Endothelial cell of umbilical vein (primary cell): ENCODE measurements around the gene ARHGAP32. TPM values are rescaled to one million over a fixed set of nuclear protein-coding genes. Genes with fewer than 3 reads are reported as not detected.
"Not testable (repeated sequence)": the region's sequence is repeated elsewhere in the genome, so short reads cannot be mapped to it uniquely, and the experiment has no call there.

Experiments
- BruUV-seq: library from RNA; stranded (reverse); fragments of 400-500 nt; replicated peaks from 2 replicates; lab custom pipeline; 2021; lab: Mats Ljungman, UMichigan
- CTCF ChIA-PET: fragments of 300-600, 350-600 bp; sonication (Branson Sonifier 250); formaldehyde crosslinking; loops from one replicate; lab custom pipeline; 2021; ENCODE audit warnings: antibody characterized with exemption, inconsistent platforms; lab: Charles Lee
- POLR2A ChIA-PET: fragments of 300-600, 350-600 bp; sonication (Branson Sonifier 250); formaldehyde crosslinking; loops from one replicate; lab custom pipeline; 2021; ENCODE audit warnings: antibody characterized with exemption, inconsistent platforms; lab: Charles Lee
- DNase-seq: peaks from one replicate; pipeline ENCODE4 v3.0.0-alpha.2; 2011; ENCODE audit warnings: low read depth, low spot score
- FAIRE-seq: peaks from 2 replicates; lab custom pipeline; 2011; peaks lifted over from hg19 to GRCh38; lab: Jason Lieb, UNC
- H2AFZ ChIP-seq: 2 replicates; pipeline ENCODE4 v1.6.0; 2012; ENCODE audit warnings: low read depth, low read length, control low read depth, inconsistent platforms
- H3K27ac ChIP-seq: 2 replicates; pipeline ENCODE4 v1.5.1; 2011; ENCODE audit warnings: low read depth, mild to moderate bottlenecking, control low read depth, low read length, moderate library complexity; ENCODE audit not compliant: insufficient read depth
- H3K27me3 ChIP-seq, 2 experiments: 2 replicates each; pipeline versions ENCODE4 v1.6.0 to v1.6.1; 2011; ENCODE audit warnings: low read length in 2 of 2, mixed read lengths in 1 of 2; ENCODE audit not compliant: control insufficient read depth in 2 of 2, insufficient read depth in 2 of 2
- H3K36me3 ChIP-seq, 2 experiments: 2 replicates in 1 of 2; 3 replicates in 1 of 2; pipeline ENCODE4 v1.5.1; 2011; ENCODE audit warnings: low read length in 2 of 2, mild to moderate bottlenecking in 1 of 2, moderate library complexity in 1 of 2; ENCODE audit not compliant: control insufficient read depth in 2 of 2, insufficient read depth in 2 of 2; ENCODE audit errors: extremely low read depth in 1 of 2
- H3K4me1 ChIP-seq: 3 replicates; pipeline ENCODE4 v1.5.1; 2011; ENCODE audit warnings: mild to moderate bottlenecking, low read length; ENCODE audit not compliant: control insufficient read depth, insufficient read depth; ENCODE audit errors: extremely low read depth
- H3K4me2 ChIP-seq: 2 replicates; pipeline ENCODE4 v1.6.1; 2011; ENCODE audit warnings: low read length, control low read depth, mixed read lengths; ENCODE audit not compliant: insufficient read depth
- H3K4me3 ChIP-seq, 3 experiments: fragments of 200-600 bp in 1 of 3; sonication (generic), shearing (Covaris generic) in 1 of 3; replicated peaks in 1 of 3; 2 replicates each; pipeline ENCODE4 v1.5.1; 2011 to 2016; ENCODE audit warnings: control low read depth in 3 of 3, low read length in 3 of 3, mild to moderate bottlenecking in 2 of 3, inconsistent platforms in 1 of 3, low read depth in 1 of 3, moderate library complexity in 1 of 3; ENCODE audit not compliant: insufficient read depth in 1 of 3
- H3K79me2 ChIP-seq: 2 replicates; pipeline ENCODE4 v1.6.0; 2012; ENCODE audit warnings: low read length, inconsistent platforms; ENCODE audit not compliant: control insufficient read depth, insufficient read depth
- H3K9ac ChIP-seq: replicated peaks from 2 replicates; pipeline ENCODE3; 2011; ENCODE audit warnings: low read length, control low read depth; ENCODE audit not compliant: insufficient read depth; ENCODE audit errors: extremely low read depth
- H3K9me1 ChIP-seq: replicated peaks from 3 replicates; pipeline ENCODE4 v1.6.0; 2011; ENCODE audit warnings: mild to moderate bottlenecking, low read length; ENCODE audit not compliant: control insufficient read depth, insufficient read depth; ENCODE audit errors: extremely low read depth
- H3K9me3 ChIP-seq: replicated peaks from 2 replicates; pipeline ENCODE4 v1.5.1; 2012; ENCODE audit warnings: low read length, inconsistent platforms; ENCODE audit not compliant: control insufficient read depth, insufficient read depth
- H4K20me1 ChIP-seq: replicated peaks from 2 replicates; pipeline ENCODE3; 2011; ENCODE audit warnings: mild to moderate bottlenecking, low read length; ENCODE audit not compliant: control insufficient read depth, insufficient read depth; ENCODE audit errors: extremely low read depth
- EZH2 ChIP-seq: IDR thresholded peaks from 2 replicates; pipeline ENCODE4 v1.6.1; 2012; ENCODE audit warnings: borderline replicate concordance, low read depth, mild to moderate bottlenecking, moderate library complexity, low read length, inconsistent platforms; ENCODE audit not compliant: severe bottlenecking
- FOS ChIP-seq: IDR thresholded peaks from 2 replicates; pipeline ENCODE4 v1.6.1; 2011; ENCODE audit warnings: mild to moderate bottlenecking, low read length, moderate library complexity, borderline replicate concordance; ENCODE audit not compliant: insufficient read depth
- GATA2 ChIP-seq: IDR thresholded peaks from 2 replicates; pipeline ENCODE4 v1.7.0; 2011; ENCODE audit warnings: low read depth, mild to moderate bottlenecking, moderate library complexity, mixed read lengths, low read length; ENCODE audit not compliant: insufficient read length, insufficient read depth
- JUN ChIP-seq: IDR thresholded peaks from 2 replicates; pipeline ENCODE4 v1.6.1; 2011; ENCODE audit warnings: borderline replicate concordance, low read depth; ENCODE audit not compliant: insufficient read length, insufficient read depth
- MAX ChIP-seq: IDR thresholded peaks from 2 replicates; pipeline ENCODE4 v1.6.1; 2011; ENCODE audit not compliant: insufficient read depth, insufficient read length
- MYC ChIP-seq: IDR thresholded peaks from one replicate; pipeline ENCODE4 v1.6.1; 2011; ENCODE audit warnings: mild to moderate bottlenecking, low read depth, low read length
- POLR2A ChIP-seq: IDR thresholded peaks from 2 replicates; pipeline ENCODE4 v1.6.1; 2012; ENCODE audit warnings: low read depth, mild to moderate bottlenecking, control low read depth, low read length
- POLR2AphosphoS5 ChIP-seq: IDR thresholded peaks from 2 replicates; pipeline ENCODE4 v1.6.1; 2012; ENCODE audit warnings: low read depth, mild to moderate bottlenecking, control low read depth, low read length, moderate library complexity; ENCODE audit not compliant: insufficient read depth
- dilution Hi-C: fragments of 300-500 bp; cut with MboI; formaldehyde crosslinking; loops from one replicate; pipeline ENCODE4 v1.15.0; 2019; ENCODE audit warnings: low sequenced_read_pairs; ENCODE audit not compliant: extremely low pct_ligation_motif_present
- intact Hi-C: fragments of 100-400 bp; cut with micrococcal nuclease; formaldehyde crosslinking; loops from one replicate; pipeline ENCODE4 v1.10.0; 2022
- polyA plus RNA-seq, 4 experiments: library from polyadenylated mRNA; depleted of rRNA in 3 of 4; stranded (reverse) in 3 of 4; unstranded in 1 of 4; fragments of >200 nt; gene quantifications; 2 replicates each; pipeline versions ENCODE4 v1.2.1 to v1.2.3, GENCODE V29; 2011 to 2012; ENCODE audit warnings: missing spikeins in 1 of 4
- total RNA-seq: library from RNA; stranded (reverse); gene quantifications from 2 replicates; pipeline ENCODE4 v1.2.3, GENCODE V29; 2021
- TF ChIP-seq, protein P1 (sequence below), 2 donors: IDR thresholded peaks; 1 replicate in 1 of 2; 2 replicates in 1 of 2; pipeline ENCODE4 v1.5.1; 2011; ENCODE audit warnings: low read length in 2 of 2, mild to moderate bottlenecking in 2 of 2, moderate library complexity in 2 of 2, control low read depth in 1 of 2, inconsistent platforms in 1 of 2, low read depth in 1 of 2; ENCODE audit not compliant: insufficient read depth in 1 of 2; ENCODE audit errors: extremely low read depth in 1 of 2

The ARHGAP32 gene
- total and polyA plus RNA-seq, 2 donors (not counting 3 experiments of a cell fraction or from before 2014, with no cell fraction given): 3.4 to 9.1 TPM

DNA sequence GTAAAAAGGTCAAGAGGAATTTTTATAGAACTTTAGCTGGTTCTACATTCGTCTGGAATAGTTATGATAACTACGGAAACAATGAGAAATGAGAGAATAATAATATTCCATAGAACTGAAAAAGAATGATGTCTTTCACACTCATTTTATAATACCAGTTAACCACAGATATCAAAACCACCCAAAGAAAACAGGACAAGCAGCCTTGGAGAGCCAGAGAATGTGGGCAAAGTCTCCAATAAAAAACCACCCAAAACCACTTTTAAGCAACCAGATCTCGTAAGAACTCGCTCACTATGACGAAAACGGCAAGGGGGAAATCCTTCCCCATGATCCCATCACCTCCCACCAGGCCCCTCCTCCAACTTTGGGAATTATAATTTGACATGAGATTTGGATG lies 60.8 kb downstream of the ARHGAP32 start:
- H3K4me2 ChIP-seq: no peak overlapping the region
- DNase-seq (no peak), FAIRE-seq (no peak)
- no peaks in the 10 kb centered on the region for H3K79me2 ChIP-seq
- BruUV-seq: no TSS peak
- H4K20me1 ChIP-seq: no peaks in the 10 kb centered on the region
- H3K4me3 ChIP-seq: no peak overlapping the region
- no peaks in the 10 kb centered on the region for H3K9me3 ChIP-seq
- POLR2A ChIA-PET: no interaction called here
- dilution Hi-C loops (no loop called here), intact Hi-C loops (no loop called here)
- CTCF ChIA-PET: interaction anchor here (2.7 kb wide), 1 partner anchor 201 kb away, joined by 9 read pairs; no protein-coding TSS in a partner anchor
- H2AFZ ChIP-seq: no peak overlapping the region
- H3K4me1 ChIP-seq: no peaks in the 10 kb centered on the region
- TF ChIP-seq MAX (no peak), EZH2 (no peak), JUN (no peak), MYC (no peak), POLR2AphosphoS5 (no peak), FOS (no peak), GATA2 (no peak), POLR2A (no peak)
- TF ChIP-seq, protein P1, sequence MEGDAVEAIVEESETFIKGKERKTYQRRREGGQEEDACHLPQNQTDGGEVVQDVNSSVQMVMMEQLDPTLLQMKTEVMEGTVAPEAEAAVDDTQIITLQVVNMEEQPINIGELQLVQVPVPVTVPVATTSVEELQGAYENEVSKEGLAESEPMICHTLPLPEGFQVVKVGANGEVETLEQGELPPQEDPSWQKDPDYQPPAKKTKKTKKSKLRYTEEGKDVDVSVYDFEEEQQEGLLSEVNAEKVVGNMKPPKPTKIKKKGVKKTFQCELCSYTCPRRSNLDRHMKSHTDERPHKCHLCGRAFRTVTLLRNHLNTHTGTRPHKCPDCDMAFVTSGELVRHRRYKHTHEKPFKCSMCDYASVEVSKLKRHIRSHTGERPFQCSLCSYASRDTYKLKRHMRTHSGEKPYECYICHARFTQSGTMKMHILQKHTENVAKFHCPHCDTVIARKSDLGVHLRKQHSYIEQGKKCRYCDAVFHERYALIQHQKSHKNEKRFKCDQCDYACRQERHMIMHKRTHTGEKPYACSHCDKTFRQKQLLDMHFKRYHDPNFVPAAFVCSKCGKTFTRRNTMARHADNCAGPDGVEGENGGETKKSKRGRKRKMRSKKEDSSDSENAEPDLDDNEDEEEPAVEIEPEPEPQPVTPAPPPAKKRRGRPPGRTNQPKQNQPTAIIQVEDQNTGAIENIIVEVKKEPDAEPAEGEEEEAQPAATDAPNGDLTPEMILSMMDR (IDR thresholded peaks at IDR 0.05; ENCODE audit: extremely low read depth in 1 of 2, insufficient read depth in 1 of 2, low read depth in 1 of 2, low read length in 2 of 2): no peak
- H3K27ac ChIP-seq: no peak overlapping the region
- no peaks in the 10 kb centered on the region for H3K27me3 ChIP-seq
- H3K9me1 ChIP-seq: no peaks in the 10 kb centered on the region
- H3K9ac ChIP-seq: no peak overlapping the region
- no peaks in the 10 kb centered on the region for H3K36me3 ChIP-seq

- H3K79me2 ChIP-seq, H2AFZ ChIP-seq, H3K9me1 ChIP-seq, H3K9ac ChIP-seq, H3K9me3 ChIP-seq, BruUV-seq, H3K4me3 ChIP-seq, FAIRE-seq, H3K4me2 ChIP-seq, POLR2A ChIA-PET, intact Hi-C loops, H3K36me3 ChIP-seq, CTCF ChIA-PET, H3K4me1 ChIP-seq, H3K27me3 ChIP-seq, H4K20me1 ChIP-seq, DNase-seq, H3K27ac ChIP-seq, dilution Hi-C loops: not testable (repeated sequence)
Measured at GRCh38 chr11:129128881-129129620, 63.1 kb downstream of the ARHGAP32 start.
